GM12878 (cell line): ENCODE data around the gene PKD1. TPM values are rescaled to one million over a fixed set of nuclear protein-coding genes. Genes with fewer than 3 reads are reported as not detected.

Experiments
- ATAC-seq: fragments of 200-7000 bp; cut with Tn5 transposase; 3 replicates; pipeline ENCODE4 v1.9.1; 2020; ENCODE audit warnings: mild to moderate bottlenecking, moderate library complexity
- BruUV-seq: library from RNA; stranded (reverse); fragments of 400-500 nt; replicated peaks from 2 replicates; lab custom pipeline; 2021; lab: Mats Ljungman, UMichigan
- CTCF ChIA-PET: fragments of 300-600 bp; sonication (Branson Sonifier 250); formaldehyde crosslinking; extraction: SDS; loops from one replicate; lab custom pipeline; 2021; ENCODE audit warnings: inconsistent platforms; lab: Yijun Ruan, JAX
- POLR2A ChIA-PET: fragments of 350-600 bp; formaldehyde crosslinking; extraction: SDS; loops from one replicate; lab custom pipeline; 2021; ENCODE audit warnings: inconsistent platforms; lab: Charles Lee
- RAD21 ChIA-PET: fragments of 300-600 bp; sonication (Branson Sonifier 250); formaldehyde crosslinking; loops from one replicate; lab custom pipeline; 2023; ENCODE audit warnings: antibody characterized with exemption; ENCODE audit not compliant: unreplicated experiment; lab: Charles Lee
- SMC1A ChIA-PET: fragments of 300-600 bp; sonication (Branson Sonifier 250); formaldehyde crosslinking; loops from one replicate; lab custom pipeline; 2023; ENCODE audit not compliant: unreplicated experiment, uncharacterized antibody; lab: Charles Lee
- DNase-seq: peaks from one replicate; pipeline ENCODE4 v3.0.0-alpha.2; 2011; ENCODE audit warnings: low read depth, low spot score
- FAIRE-seq: peaks from 3 replicates; lab custom pipeline; 2011; peaks lifted over from hg19 to GRCh38; lab: Jason Lieb, UNC
- H2AFZ ChIP-seq: 2 replicates; pipeline ENCODE4 v1.6.0; 2011; ENCODE audit warnings: low read depth, low read length, control low read depth; ENCODE audit not compliant: control insufficient read depth
- H3K27ac ChIP-seq: 2 replicates; pipeline ENCODE4 v1.5.1; 2011; ENCODE audit warnings: control low read depth; ENCODE audit not compliant: control insufficient read depth, insufficient read depth
- H3K27me3 ChIP-seq, 2 experiments: replicated peaks in 1 of 2; 2 replicates each; pipeline versions ENCODE4 v1.6.0 to v1.6.1; 2011; ENCODE audit warnings: low read length in 1 of 2; ENCODE audit not compliant: control insufficient read depth in 2 of 2, insufficient read depth in 2 of 2
- H3K36me3 ChIP-seq, 2 experiments: 2 replicates each; pipeline ENCODE4 v1.5.1; 2011; ENCODE audit warnings: low read length in 1 of 2; ENCODE audit not compliant: control insufficient read depth in 2 of 2, insufficient read depth in 2 of 2
- H3K4me1 ChIP-seq: 2 replicates; pipeline ENCODE4 v1.6.1; 2011; ENCODE audit warnings: mild to moderate bottlenecking, low read length, moderate library complexity, mixed read lengths; ENCODE audit not compliant: control insufficient read depth, insufficient read depth
- H3K4me2 ChIP-seq: 2 replicates; pipeline ENCODE4 v1.6.0; 2011; ENCODE audit warnings: control low read depth; ENCODE audit not compliant: control insufficient read depth, insufficient read depth
- H3K4me3 ChIP-seq: fragments of 200-600 bp; sonication (generic); 2 replicates; pipeline ENCODE4 v1.5.1; 2016
- H3K79me2 ChIP-seq: 2 replicates; pipeline ENCODE4 v1.6.0; 2011; ENCODE audit warnings: low read length; ENCODE audit not compliant: control insufficient read depth, insufficient read depth
- H3K9ac ChIP-seq: 2 replicates; pipeline ENCODE4 v1.8.0; 2011; ENCODE audit warnings: low read length, control low read depth, mixed read lengths; ENCODE audit not compliant: control insufficient read depth, insufficient read depth
- H3K9me3 ChIP-seq: replicated peaks from 3 replicates; pipeline ENCODE4 v1.5.1; 2011; ENCODE audit warnings: mild to moderate bottlenecking, low read length; ENCODE audit not compliant: control insufficient read depth, insufficient read depth
- H4K20me1 ChIP-seq: 2 replicates; pipeline ENCODE4 v1.6.0; 2011; ENCODE audit not compliant: control insufficient read depth, insufficient read depth
- CBFB ChIP-seq: IDR thresholded peaks from 2 replicates; pipeline ENCODE4 v1.6.1; 2016; ENCODE audit warnings: antibody characterized with exemption, low read depth
- CEBPB ChIP-seq, 2 experiments: fragments of 150-350 bp in 1 of 2; IDR thresholded peaks; 2 replicates each; pipeline ENCODE4 v1.6.1; 2012 to 2014; ENCODE audit warnings: low read depth in 2 of 2, low read length in 2 of 2, borderline replicate concordance in 1 of 2, inconsistent platforms in 1 of 2
- MYB ChIP-seq: fragments of 150-350 bp; IDR thresholded peaks from 2 replicates; pipeline ENCODE4 v1.6.1; 2014; ENCODE audit warnings: mild to moderate bottlenecking, low read depth, low read length, borderline replicate concordance
- RCOR1 ChIP-seq: conservative IDR thresholded peaks from 2 replicates; pipeline ENCODE4 v1.6.1; 2012; ENCODE audit warnings: low read depth, low read length, improper control_type of control experiment
- SP1 ChIP-seq: IDR thresholded peaks from one replicate; pipeline ENCODE4 v1.6.1; 2011; ENCODE audit warnings: low read depth, low read length
- SRF ChIP-seq, 2 experiments: IDR thresholded peaks; 2 replicates each; pipeline ENCODE4 v1.6.1; 2011; ENCODE audit warnings: low read depth in 2 of 2, low read length in 2 of 2, mild to moderate bottlenecking in 1 of 2, moderate library complexity in 1 of 2
- SUPT20H ChIP-seq: IDR thresholded peaks from 2 replicates; pipeline ENCODE4 v1.6.1; 2011; ENCODE audit warnings: low read depth, mild to moderate bottlenecking, low read length, moderate library complexity, borderline replicate concordance; ENCODE audit not compliant: control insufficient read depth
- ZBED1 ChIP-seq: IDR thresholded peaks from 2 replicates; pipeline ENCODE4 v1.6.1; 2016; ENCODE audit warnings: borderline replicate concordance
- ZNF274 ChIP-seq: IDR thresholded peaks from one replicate; pipeline ENCODE4 v1.8.0; 2011; ENCODE audit not compliant: insufficient read length, insufficient read depth
- WGBS: methylation state at CpG from one replicate; pipeline ENCODE4 v1.1.6; 2016; ENCODE audit warnings: low lambda C conversion rate; ENCODE audit not compliant: insufficient replicate concordance, insufficient coverage; ENCODE audit errors: missing lambda C conversion rate; 5-methylcytosine and 5-hydroxymethylcytosine counted together
- in situ Hi-C: fragments of 300-500 bp; cut with MboI; formaldehyde crosslinking; loops from 9 replicates; pipeline ENCODE4 v1.14.3; 2018; ENCODE audit warnings: mixed read lengths
- intact Hi-C: fragments of 100-400 bp; cut with micrococcal nuclease; formaldehyde crosslinking; loops from one replicate; pipeline ENCODE4 v1.14.2; 2022; ENCODE audit not compliant: unreplicated experiment
- polyA plus RNA-seq, 11 experiments: library from polyadenylated mRNA; depleted of rRNA in 4 of 11; unstranded in 6 of 11; stranded (reverse) in 5 of 11; fragments of >200 nt; fragmentation: Nextera tagmentation in 4 of 11; fragmentation: Illumina TruSeq in 1 of 11; extraction: Ambion mirVana in 4 of 11; extraction: Trizol in 1 of 11; gene quantifications; 1 replicate in 1 of 11; 2 replicates in 10 of 11; pipeline versions ENCODE4 v1.2.1 to v1.2.3, GENCODE V29; 2011 to 2016; ENCODE audit warnings: inconsistent platforms in 2 of 11, missing spikeins in 2 of 11, low read depth in 1 of 11
- total RNA-seq, 4 experiments: library from RNA; depleted of rRNA in 3 of 4; stranded (reverse); fragments of >200 nt in 3 of 4; fragmentation: Illumina TruSeq in 1 of 4; extraction: Trizol in 1 of 4; gene quantifications; 2 replicates each; pipeline versions ENCODE4 v1.2.1 to v1.2.3, GENCODE V29; 2013 to 2021
- TF ChIP-seq, protein P1 (sequence below): IDR thresholded peaks from 2 replicates; pipeline ENCODE4 v1.6.1; 2011; ENCODE audit warnings: low read depth, low read length, improper control_type of control experiment, borderline replicate concordance
- TF ChIP-seq, protein P2 (sequence below): fragments of 450-650 bp; formaldehyde crosslinking; IDR thresholded peaks from 2 replicates; pipeline ENCODE4 v1.5.0; 2022; ENCODE audit warnings: mild to moderate bottlenecking, missing genetic modification characterization
- TF ChIP-seq, protein P3 (sequence below): fragments of 450-650 bp; conservative IDR thresholded peaks from 2 replicates; pipeline ENCODE4 v1.6.1; 2017; ENCODE audit warnings: mild to moderate bottlenecking, moderate library complexity

PKD1 gene
- total and polyA plus RNA-seq, 10 of the 15 experiments (the other 5 are each of a cell fraction or from before 2014, with no cell fraction given), result 0.11 to 62.0 (median 6.1) TPM

DNA sequence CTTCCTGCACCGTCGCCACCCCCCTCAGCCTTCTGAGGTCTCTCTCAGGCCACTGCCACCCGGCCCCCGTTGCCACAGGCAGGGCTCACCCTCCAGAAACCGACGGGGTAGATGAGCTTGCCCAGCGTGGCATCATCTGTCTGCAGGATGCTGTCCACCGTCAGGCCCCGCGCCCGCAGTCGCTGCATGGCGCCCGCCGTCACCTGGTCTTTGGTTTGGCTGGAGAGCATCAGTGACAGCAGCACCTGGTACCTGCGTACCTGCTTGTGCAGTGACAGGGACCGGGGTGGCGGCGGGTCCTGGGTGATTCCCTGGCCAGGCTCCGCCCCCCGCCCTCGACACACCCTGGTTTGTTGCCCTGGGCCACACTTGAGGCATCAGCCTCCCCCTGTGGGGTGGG, 91.2 kb downstream of the PKD1 start:
- H3K27me3 ChIP-seq, result no peaks in the 10 kb centered on the region
- ATAC-seq (no peak), FAIRE-seq (no peak), DNase-seq (no peak)
- no peaks in the 10 kb centered on the region for H3K9me3 ChIP-seq
- H3K4me2 ChIP-seq, result no peak overlapping the region
- H3K4me3 ChIP-seq, result no peak overlapping the region
- ChIA-PET SMC1A (interaction anchor here (1.3 kb wide), 1 partner anchor 12 kb away, joined by 4 read pairs; no protein-coding TSS in a partner anchor), RAD21 (interaction anchor here (0.9 kb wide), 1 partner anchor 22 kb away, joined by 3 read pairs; no protein-coding TSS in a partner anchor), CTCF (no interaction called here), POLR2A (interaction anchor here (0.6 to 2.3 kb wide), 2 partner anchors 20 to 110 kb away, joined by 5 to 11 read pairs; partner anchors contain the start of gene TRAF7)
- WGBS, result 71% methylated on average over 22 of the region's 22 CpGs
- TF ChIP-seq SUPT20H (no peak), SP1 (no peak), SRF (IDR thresholded peaks at IDR 0.05; ENCODE audit: low read depth in 2 of 2, low read length in 2 of 2) (no peak), CBFB (no peak), CEBPB (IDR thresholded peaks at IDR 0.05; ENCODE audit: borderline replicate concordance in 1 of 2, low read depth in 2 of 2, low read length in 2 of 2) (no peak), ZNF274 (no peak), RCOR1 (no peak), MYB (no peak), ZBED1 (no peak)
- TF ChIP-seq, protein P1, sequence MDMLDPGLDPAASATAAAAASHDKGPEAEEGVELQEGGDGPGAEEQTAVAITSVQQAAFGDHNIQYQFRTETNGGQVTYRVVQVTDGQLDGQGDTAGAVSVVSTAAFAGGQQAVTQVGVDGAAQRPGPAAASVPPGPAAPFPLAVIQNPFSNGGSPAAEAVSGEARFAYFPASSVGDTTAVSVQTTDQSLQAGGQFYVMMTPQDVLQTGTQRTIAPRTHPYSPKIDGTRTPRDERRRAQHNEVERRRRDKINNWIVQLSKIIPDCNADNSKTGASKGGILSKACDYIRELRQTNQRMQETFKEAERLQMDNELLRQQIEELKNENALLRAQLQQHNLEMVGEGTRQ, result no peak
- TF ChIP-seq, protein P2, sequence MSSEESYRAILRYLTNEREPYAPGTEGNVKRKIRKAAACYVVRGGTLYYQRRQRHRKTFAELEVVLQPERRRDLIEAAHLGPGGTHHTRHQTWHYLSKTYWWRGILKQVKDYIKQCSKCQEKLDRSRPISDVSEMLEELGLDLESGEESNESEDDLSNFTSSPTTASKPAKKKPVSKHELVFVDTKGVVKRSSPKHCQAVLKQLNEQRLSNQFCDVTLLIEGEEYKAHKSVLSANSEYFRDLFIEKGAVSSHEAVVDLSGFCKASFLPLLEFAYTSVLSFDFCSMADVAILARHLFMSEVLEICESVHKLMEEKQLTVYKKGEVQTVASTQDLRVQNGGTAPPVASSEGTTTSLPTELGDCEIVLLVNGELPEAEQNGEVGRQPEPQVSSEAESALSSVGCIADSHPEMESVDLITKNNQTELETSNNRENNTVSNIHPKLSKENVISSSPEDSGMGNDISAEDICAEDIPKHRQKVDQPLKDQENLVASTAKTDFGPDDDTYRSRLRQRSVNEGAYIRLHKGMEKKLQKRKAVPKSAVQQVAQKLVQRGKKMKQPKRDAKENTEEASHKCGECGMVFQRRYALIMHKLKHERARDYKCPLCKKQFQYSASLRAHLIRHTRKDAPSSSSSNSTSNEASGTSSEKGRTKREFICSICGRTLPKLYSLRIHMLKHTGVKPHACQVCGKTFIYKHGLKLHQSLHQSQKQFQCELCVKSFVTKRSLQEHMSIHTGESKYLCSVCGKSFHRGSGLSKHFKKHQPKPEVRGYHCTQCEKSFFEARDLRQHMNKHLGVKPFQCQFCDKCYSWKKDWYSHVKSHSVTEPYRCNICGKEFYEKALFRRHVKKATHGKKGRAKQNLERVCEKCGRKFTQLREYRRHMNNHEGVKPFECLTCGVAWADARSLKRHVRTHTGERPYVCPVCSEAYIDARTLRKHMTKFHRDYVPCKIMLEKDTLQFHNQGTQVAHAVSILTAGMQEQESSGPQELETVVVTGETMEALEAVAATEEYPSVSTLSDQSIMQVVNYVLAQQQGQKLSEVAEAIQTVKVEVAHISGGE, result no peak
- TF ChIP-seq, protein P3, sequence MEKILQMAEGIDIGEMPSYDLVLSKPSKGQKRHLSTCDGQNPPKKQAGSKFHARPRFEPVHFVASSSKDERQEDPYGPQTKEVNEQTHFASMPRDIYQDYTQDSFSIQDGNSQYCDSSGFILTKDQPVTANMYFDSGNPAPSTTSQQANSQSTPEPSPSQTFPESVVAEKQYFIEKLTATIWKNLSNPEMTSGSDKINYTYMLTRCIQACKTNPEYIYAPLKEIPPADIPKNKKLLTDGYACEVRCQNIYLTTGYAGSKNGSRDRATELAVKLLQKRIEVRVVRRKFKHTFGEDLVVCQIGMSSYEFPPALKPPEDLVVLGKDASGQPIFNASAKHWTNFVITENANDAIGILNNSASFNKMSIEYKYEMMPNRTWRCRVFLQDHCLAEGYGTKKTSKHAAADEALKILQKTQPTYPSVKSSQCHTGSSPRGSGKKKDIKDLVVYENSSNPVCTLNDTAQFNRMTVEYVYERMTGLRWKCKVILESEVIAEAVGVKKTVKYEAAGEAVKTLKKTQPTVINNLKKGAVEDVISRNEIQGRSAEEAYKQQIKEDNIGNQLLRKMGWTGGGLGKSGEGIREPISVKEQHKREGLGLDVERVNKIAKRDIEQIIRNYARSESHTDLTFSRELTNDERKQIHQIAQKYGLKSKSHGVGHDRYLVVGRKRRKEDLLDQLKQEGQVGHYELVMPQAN, result no peak
- intact Hi-C loops, result no loop called here
- no peak overlapping the region for H2AFZ ChIP-seq
- no peaks in the 10 kb centered on the region for H4K20me1 ChIP-seq
- in situ Hi-C loops, result no loop called here
- BruUV-seq, result no TSS peak
- no peak overlapping the region for H3K27ac ChIP-seq
- peaks cover 16% of the 10 kb centered on the region for H3K79me2 ChIP-seq
- H3K9ac ChIP-seq, result no peak overlapping the region
- H3K4me1 ChIP-seq, result peaks cover 22% of the 10 kb centered on the region
- peaks cover 0 to 1% of the 10 kb centered on the region in 2 experiments; a peak in 2 of 4 replicates for H3K36me3 ChIP-seq
